Smooth muscle cell (in vitro differentiated cells): ENCODE results near the gene AMMECR1. TPM values are rescaled to one million over a fixed set of nuclear protein-coding genes. Genes with fewer than 3 reads are reported as not detected.

Experiments used
- DNase-seq: peaks from one replicate; lab custom pipeline; 2025; ENCODE audit not compliant: unreplicated experiment; lab: John Stamatoyannopoulos, UW
- H2AFZ ChIP-seq: fragments of 200-600 bp; sonication (generic); 2 replicates; pipeline ENCODE4 v1.6.0; 2016; ENCODE audit warnings: antibody characterized with exemption, low read depth, mild to moderate bottlenecking
- H3F3A ChIP-seq: fragments of 200-600 bp; sonication (generic); 2 replicates; pipeline ENCODE4 v1.6.0; 2017; ENCODE audit warnings: antibody characterized with exemption, low read depth
- H3K27ac ChIP-seq: fragments of 200-600 bp; sonication (generic); 2 replicates; pipeline ENCODE4 v1.5.1; 2016; ENCODE audit warnings: low read depth, mild to moderate bottlenecking
- H3K27me3 ChIP-seq: fragments of 200-600 bp; sonication (generic); 2 replicates; pipeline ENCODE4 v1.6.1; 2016; ENCODE audit warnings: low read depth, mild to moderate bottlenecking
- H3K36me3 ChIP-seq: fragments of 200-600 bp; sonication (generic); 2 replicates; pipeline ENCODE4 v1.5.1; 2016; ENCODE audit warnings: low read depth
- H3K4me1 ChIP-seq: fragments of 200-600 bp; sonication (generic); 2 replicates; pipeline ENCODE4 v1.5.1; 2016; ENCODE audit warnings: low read depth
- H3K4me2 ChIP-seq: fragments of 200-600 bp; sonication (generic); 2 replicates; pipeline ENCODE4 v1.6.0; 2016; ENCODE audit warnings: mild to moderate bottlenecking
- H3K4me3 ChIP-seq: fragments of 200-600 bp; sonication (generic); 2 replicates; pipeline ENCODE4 v1.5.1; 2016; ENCODE audit warnings: mild to moderate bottlenecking
- H3K79me2 ChIP-seq: fragments of 200-600 bp; sonication (generic); 2 replicates; pipeline ENCODE4 v1.6.0; 2016; ENCODE audit warnings: low read depth, mild to moderate bottlenecking
- H3K9ac ChIP-seq: fragments of 200-600 bp; sonication (generic); 2 replicates; pipeline ENCODE4 v1.6.0; 2016; ENCODE audit warnings: low read depth
- H3K9me3 ChIP-seq: fragments of 200-600 bp; sonication (generic); replicated peaks from 2 replicates; pipeline ENCODE4 v1.5.1; 2016; ENCODE audit warnings: low read depth
- H4K20me1 ChIP-seq: fragments of 200-600 bp; sonication (generic); 2 replicates; pipeline ENCODE4 v1.6.0; 2016; ENCODE audit warnings: low read depth
- WGBS: methylation state at CpG from one replicate; pipeline ENCODE4 v1.1.7; 2016; ENCODE audit warnings: low lambda C conversion rate; 5-methylcytosine and 5-hydroxymethylcytosine counted together
- polyA plus RNA-seq: library from polyadenylated mRNA; unstranded; fragments of >200 nt; fragmentation: Nextera tagmentation; extraction: Ambion mirVana; gene quantifications from 2 replicates; pipeline ENCODE4 v1.2.1, GENCODE V29; 2016
- total RNA-seq: library from RNA; depleted of rRNA; stranded (reverse); fragments of >200 nt; gene quantifications from 2 replicates; pipeline ENCODE4 v1.2.3, GENCODE V29; 2014
- TF ChIP-seq, protein P1 (sequence below): fragments of 200-600 bp; sonication (generic); IDR thresholded peaks from 2 replicates; pipeline ENCODE4 v1.5.1; 2017; ENCODE audit warnings: borderline replicate concordance, mild to moderate bottlenecking, antibody characterized with exemption; ENCODE audit not compliant: insufficient read depth, poor library complexity, severe bottlenecking

The AMMECR1 gene
- total and polyA plus RNA-seq, 2 experiments from 2014 or later, result 5.5 to 19.6 TPM

DNA sequence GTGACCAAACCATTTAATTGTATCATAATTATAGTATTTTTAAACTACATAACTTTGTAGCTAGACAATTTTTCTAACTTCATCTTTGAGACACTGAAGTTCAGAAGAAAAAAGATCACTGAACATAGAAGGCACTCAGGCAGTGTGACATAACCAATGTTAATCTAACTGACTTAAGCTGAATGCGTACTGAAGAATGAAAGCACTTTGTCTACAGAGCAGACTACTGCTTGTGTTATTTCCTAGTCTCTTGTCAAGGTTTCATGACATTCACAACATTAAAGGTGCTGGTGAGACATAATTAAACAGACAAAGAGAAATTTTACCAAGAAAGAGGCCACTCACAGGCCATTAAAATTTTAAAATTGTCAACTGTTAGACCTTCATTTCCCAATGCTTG, 13.5 kb downstream of the AMMECR1 start:
- Histone ChIP-seq H3K4me1 (no peaks in the 10 kb centered on the region), H2AFZ (no peak overlapping the region), H3K4me3 (no peak overlapping the region), H3K27ac (no peak overlapping the region), H3K9me3 (no peaks in the 10 kb centered on the region), H3K27me3 (no peaks in the 10 kb centered on the region), H4K20me1 (no peaks in the 10 kb centered on the region), H3K9ac (no peak overlapping the region), H3F3A (no peaks in the 10 kb centered on the region), H3K36me3 (no peaks in the 10 kb centered on the region), H3K79me2 (peaks cover 45% of the 10 kb centered on the region), H3K4me2 (no peak overlapping the region)
- TF ChIP-seq, protein P1, sequence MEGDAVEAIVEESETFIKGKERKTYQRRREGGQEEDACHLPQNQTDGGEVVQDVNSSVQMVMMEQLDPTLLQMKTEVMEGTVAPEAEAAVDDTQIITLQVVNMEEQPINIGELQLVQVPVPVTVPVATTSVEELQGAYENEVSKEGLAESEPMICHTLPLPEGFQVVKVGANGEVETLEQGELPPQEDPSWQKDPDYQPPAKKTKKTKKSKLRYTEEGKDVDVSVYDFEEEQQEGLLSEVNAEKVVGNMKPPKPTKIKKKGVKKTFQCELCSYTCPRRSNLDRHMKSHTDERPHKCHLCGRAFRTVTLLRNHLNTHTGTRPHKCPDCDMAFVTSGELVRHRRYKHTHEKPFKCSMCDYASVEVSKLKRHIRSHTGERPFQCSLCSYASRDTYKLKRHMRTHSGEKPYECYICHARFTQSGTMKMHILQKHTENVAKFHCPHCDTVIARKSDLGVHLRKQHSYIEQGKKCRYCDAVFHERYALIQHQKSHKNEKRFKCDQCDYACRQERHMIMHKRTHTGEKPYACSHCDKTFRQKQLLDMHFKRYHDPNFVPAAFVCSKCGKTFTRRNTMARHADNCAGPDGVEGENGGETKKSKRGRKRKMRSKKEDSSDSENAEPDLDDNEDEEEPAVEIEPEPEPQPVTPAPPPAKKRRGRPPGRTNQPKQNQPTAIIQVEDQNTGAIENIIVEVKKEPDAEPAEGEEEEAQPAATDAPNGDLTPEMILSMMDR, result no peak
- 34% methylated on average over 1 of the region's 1 CpG for WGBS
- DNase-seq, result no peak

DNA sequence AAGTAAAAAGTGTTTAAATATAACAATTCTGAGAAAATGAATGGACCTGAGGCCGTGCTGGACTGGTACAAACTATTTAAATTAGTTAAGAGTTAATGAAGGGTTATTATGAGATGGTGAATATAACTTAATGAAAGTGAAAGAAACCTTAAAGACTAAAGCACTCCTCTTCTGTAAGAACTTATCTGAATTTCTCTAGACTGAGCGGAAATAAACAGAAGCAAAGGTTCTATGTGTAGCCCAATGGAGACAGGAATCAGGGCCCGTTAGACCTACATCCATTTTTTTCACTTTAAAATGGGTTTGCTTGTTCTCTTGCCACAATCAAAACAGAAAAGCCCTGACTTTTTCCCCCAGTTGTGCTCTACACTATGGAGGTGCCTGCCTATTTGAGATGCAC, 14.9 kb downstream of the AMMECR1 start:
- Histone ChIP-seq H3K9me3 (no peaks in the 10 kb centered on the region), H3K9ac (no peak overlapping the region), H3K27me3 (no peaks in the 10 kb centered on the region), H3K4me3 (no peak overlapping the region), H3K79me2 (peaks cover 42% of the 10 kb centered on the region), H4K20me1 (no peaks in the 10 kb centered on the region), H3K4me2 (no peak overlapping the region), H3K36me3 (no peaks in the 10 kb centered on the region), H3F3A (no peaks in the 10 kb centered on the region), H3K4me1 (no peaks in the 10 kb centered on the region), H2AFZ (no peak overlapping the region), H3K27ac (no peak overlapping the region)
- WGBS, result 80% methylated on average over 3 of the region's 3 CpGs
- TF ChIP-seq, protein P1, result no peak
- DNase-seq, result no peak

DNA sequence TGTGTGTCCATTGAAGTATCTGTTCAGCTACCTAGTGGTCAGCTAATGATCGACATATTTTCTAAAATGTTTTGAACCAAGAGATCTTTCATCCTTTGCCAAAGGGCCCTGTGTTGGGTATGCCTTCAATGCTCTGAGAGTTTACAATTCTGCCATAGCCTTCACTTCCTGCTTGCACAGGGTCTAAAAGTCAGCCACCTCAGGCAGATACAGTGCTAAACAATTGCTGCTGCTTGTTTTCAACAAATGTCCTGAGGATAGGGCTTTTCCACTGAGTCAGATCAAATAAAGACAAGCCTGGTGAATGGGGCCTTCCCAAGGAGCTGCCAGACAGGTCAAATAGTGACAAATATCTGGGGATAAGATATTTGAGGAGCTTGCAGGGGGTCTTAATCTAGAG, 16.7 kb downstream of the AMMECR1 start:
- WGBS, result 53% methylated on average over 1 of the region's 1 CpG
- Histone ChIP-seq H3K4me1 (no peaks in the 10 kb centered on the region), H3K27ac (no peak overlapping the region), H2AFZ (no peak overlapping the region), H3K27me3 (no peaks in the 10 kb centered on the region), H3K79me2 (peaks cover 37% of the 10 kb centered on the region), H3F3A (no peaks in the 10 kb centered on the region), H3K36me3 (no peaks in the 10 kb centered on the region), H3K4me3 (no peak overlapping the region), H3K4me2 (no peak overlapping the region), H3K9me3 (no peaks in the 10 kb centered on the region), H3K9ac (no peak overlapping the region), H4K20me1 (no peaks in the 10 kb centered on the region)
- no peak for DNase-seq
- TF ChIP-seq, protein P1, result no peak

DNA sequence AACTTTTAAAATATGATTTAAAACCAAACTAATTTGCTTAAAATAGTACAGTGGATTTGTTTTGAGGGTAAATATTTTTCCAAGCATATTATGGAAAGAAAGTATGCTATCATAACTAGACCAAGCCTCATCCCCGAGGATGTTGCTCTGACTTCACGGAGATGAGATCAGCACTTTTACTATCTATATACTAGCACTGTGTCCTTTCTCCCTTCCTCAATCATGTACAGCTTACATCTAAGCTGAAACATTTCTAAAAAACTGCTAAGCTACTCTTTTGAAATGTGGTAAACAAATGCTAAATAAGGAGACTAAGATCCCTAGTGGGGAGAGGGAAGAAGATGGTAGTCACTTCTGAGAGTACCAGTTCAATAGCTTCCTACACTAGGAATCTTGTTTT, 23.8 kb downstream of the AMMECR1 start:
- no peak overlapping the region for H3K27ac ChIP-seq
- no peak overlapping the region for H3K4me3 ChIP-seq
- no peak overlapping the region for H3K9ac ChIP-seq
- no peaks in the 10 kb centered on the region for H3F3A ChIP-seq
- no peaks in the 10 kb centered on the region for H3K4me1 ChIP-seq
- DNase-seq, result no peak
- TF ChIP-seq, protein P1, result no peak
- peaks cover 4% of the 10 kb centered on the region for H3K79me2 ChIP-seq
- H2AFZ ChIP-seq, result no peak overlapping the region
- H3K9me3 ChIP-seq, result no peaks in the 10 kb centered on the region
- peak overlapping the region; percentile 3 for H3K4me2 ChIP-seq
- no peaks in the 10 kb centered on the region for H3K27me3 ChIP-seq
- H4K20me1 ChIP-seq, result no peaks in the 10 kb centered on the region
- no peaks in the 10 kb centered on the region for H3K36me3 ChIP-seq
- WGBS, result 56% methylated on average over 2 of the region's 2 CpGs
